Right ventricle myocardium inferior (tissue), 1 donor: ENCODE data around the gene THRB. TPM values are rescaled to one million over a fixed set of nuclear protein-coding genes. Genes with fewer than 3 reads are reported as not detected.

Experiments
- ATAC-seq: fragments of 200-7000 bp; cut with Tn5 transposase; one replicate; pipeline ENCODE4 v1.9.1; 2020; ENCODE audit warnings: mild to moderate bottlenecking, moderate library complexity
- DNase-seq: peaks from one replicate; pipeline ENCODE4 v3.0.0; 2021; ENCODE audit errors: missing footprints
- intact Hi-C: fragments of 100-400 bp; cut with DNase I; formaldehyde crosslinking; loops from one replicate; pipeline ENCODE4 v1.11.0; 2022
- total RNA-seq: library from RNA; stranded (reverse); fragmentation: NEBNext Ultra II Directional; extraction: Animal tissue kit (Norgen Biotek cat#: 25700); gene quantifications from one replicate; pipeline ENCODE4 v1.2.1, GENCODE V29; 2021
- donor health status: DM: no; HTN: yes; CAD: no; lungs with severe emphysema.

Gene THRB
- total RNA-seq, 1 donor from 2014 or later = 25.9 TPM

GRCh38 chr3:24351779-24352469 is 142.7 kb downstream of the THRB start:
- peak; percentile 22 for DNase-seq
- peak; percentile 98 for ATAC-seq
- intact Hi-C loops = loop anchor here (5.0 kb wide), 1 partner anchor 145 kb away; no protein-coding TSS in a partner anchor

GRCh38 chr3:24349367-24350019 is 145.2 kb downstream of the THRB start:
- DNase-seq (no peak), ATAC-seq (no peak)
- intact Hi-C loops = loop anchor here (5.0 kb wide), 1 partner anchor 148 kb away; no protein-coding TSS in a partner anchor

- intact Hi-C loops = no loop called here
- ATAC-seq = no peak
- no peak for DNase-seq
Observed at GRCh38 chr3:24348348-24348747, 146.3 kb downstream of the THRB start.

GRCh38 chr3:24344784-24345439 is 149.7 kb downstream of the THRB start:
- no peak for ATAC-seq
- no peak for DNase-seq
- intact Hi-C loops = no loop called here

GRCh38 chr3:24343084-24343783 is 151.4 kb downstream of the THRB start:
- intact Hi-C loops = no loop called here
- ATAC-seq (no peak), DNase-seq (no peak)

GRCh38 chr3:24342275-24342674 is 152.4 kb downstream of the THRB start:
- intact Hi-C loops = no loop called here
- DNase-seq (no peak), ATAC-seq (no peak)

GRCh38 chr3:24341668-24342067 is 153.0 kb downstream of the THRB start:
- intact Hi-C loops = no loop called here
- ATAC-seq (no peak), DNase-seq (no peak)

- ATAC-seq = no peak
- intact Hi-C loops = no loop called here
Observed at GRCh38 chr3:24340966-24341365, 153.7 kb downstream of the THRB start.

GRCh38 chr3:24340161-24340560 is 154.5 kb downstream of the THRB start:
- DNase-seq (no peak), ATAC-seq (no peak)
- intact Hi-C loops = no loop called here

More at GRCh38 chr3:24340966-24341365, 153.7 kb downstream of the THRB start:
- DNase-seq = no peak

GRCh38 chr3:24339266-24339825 is 155.3 kb downstream of the THRB start:
- ATAC-seq (peak; percentile 63), DNase-seq (no peak)

GRCh38 chr3:24338409-24339130 is 156.1 kb downstream of the THRB start:
- intact Hi-C loops = no loop called here
- ATAC-seq (no peak), DNase-seq (no peak)

More at GRCh38 chr3:24339266-24339825, 155.3 kb downstream of the THRB start:
- intact Hi-C loops = no loop called here

- ATAC-seq (peak; percentile 46), DNase-seq (peak; percentile 62)
- intact Hi-C loops = no loop called here
Observed at GRCh38 chr3:24336101-24336500, 158.5 kb downstream of the THRB start.

GRCh38 chr3:24332092-24332491 is 162.6 kb downstream of the THRB start:
- ATAC-seq = no peak
- no peak for DNase-seq
- intact Hi-C loops = no loop called here

- DNase-seq (no peak), ATAC-seq (no peak)
- intact Hi-C loops = no loop called here
Observed at GRCh38 chr3:24323272-24323671, 171.4 kb downstream of the THRB start.

- intact Hi-C loops = no loop called here
- no peak for DNase-seq
- no peak for ATAC-seq
Observed at GRCh38 chr3:24320601-24321000, 174.0 kb downstream of the THRB start.

- intact Hi-C loops = no loop called here
- ATAC-seq (no peak), DNase-seq (no peak)
Observed at GRCh38 chr3:24318677-24319287, 175.9 kb downstream of the THRB start.

- intact Hi-C loops = no loop called here
- ATAC-seq (no peak), DNase-seq (no peak)
Observed at GRCh38 chr3:24316887-24317383, 177.7 kb downstream of the THRB start.

- intact Hi-C loops = no loop called here
- no peak for ATAC-seq
- DNase-seq = no peak
Observed at GRCh38 chr3:24315971-24316370, 178.7 kb downstream of the THRB start.
